Measurements from ENCODE around the gene DSCAM. TPM values are rescaled to one million over a fixed set of nuclear protein-coding genes. Genes with fewer than 3 reads are reported as not detected.

Gene DSCAM
- total RNA-seq, 2 experiments from 2014 or later = not detected

DNA sequence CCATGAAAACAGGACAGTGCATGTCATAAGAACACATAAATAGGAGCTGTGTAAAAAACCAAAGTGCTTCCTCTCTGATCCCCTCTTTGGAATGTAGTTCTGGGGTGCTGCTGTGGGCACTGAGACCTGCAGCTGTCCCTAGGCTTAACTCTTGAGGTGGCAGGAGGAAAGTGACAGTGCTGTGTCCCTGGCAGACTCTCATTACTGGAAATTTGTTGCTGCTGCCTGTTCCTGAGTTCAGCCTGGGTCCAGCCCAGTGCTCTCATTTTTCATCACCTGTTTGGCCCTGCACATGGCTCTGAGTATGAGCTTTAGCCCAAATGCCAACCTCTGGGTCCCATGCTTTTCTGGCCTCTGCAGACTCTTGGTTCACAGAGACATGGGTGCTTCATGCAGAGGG is 329.3 kb downstream of the DSCAM start:
- no peaks in the 10 kb centered on the region for H3K36me3 Mint-ChIP-seq (ENCODE audit: low read depth)
- no peak for ATAC-seq (ENCODE audit: poor library complexity)
- DNase-seq = no peak
- POLR2A ChIA-PET = no interaction called here
- no peaks in the 10 kb centered on the region for H3K4me1 Mint-ChIP-seq (ENCODE audit: low read depth)
- no peaks in the 10 kb centered on the region for H3K27me3 ChIP-seq (ENCODE audit: control insufficient read depth in 1 of 2, insufficient read depth in 2 of 2, low read length in 2 of 2)
- H3K27ac Mint-ChIP-seq = no peak overlapping the region
- H3K27ac ChIP-seq (ENCODE audit: low read depth in 1 of 2, low read length in 2 of 2) = no peak overlapping the region
- CTCF ChIA-PET = no interaction called here
- no peak overlapping the region for H3K4me3 ChIP-seq (ENCODE audit: low read length)
- TF ChIP-seq, protein P1, sequence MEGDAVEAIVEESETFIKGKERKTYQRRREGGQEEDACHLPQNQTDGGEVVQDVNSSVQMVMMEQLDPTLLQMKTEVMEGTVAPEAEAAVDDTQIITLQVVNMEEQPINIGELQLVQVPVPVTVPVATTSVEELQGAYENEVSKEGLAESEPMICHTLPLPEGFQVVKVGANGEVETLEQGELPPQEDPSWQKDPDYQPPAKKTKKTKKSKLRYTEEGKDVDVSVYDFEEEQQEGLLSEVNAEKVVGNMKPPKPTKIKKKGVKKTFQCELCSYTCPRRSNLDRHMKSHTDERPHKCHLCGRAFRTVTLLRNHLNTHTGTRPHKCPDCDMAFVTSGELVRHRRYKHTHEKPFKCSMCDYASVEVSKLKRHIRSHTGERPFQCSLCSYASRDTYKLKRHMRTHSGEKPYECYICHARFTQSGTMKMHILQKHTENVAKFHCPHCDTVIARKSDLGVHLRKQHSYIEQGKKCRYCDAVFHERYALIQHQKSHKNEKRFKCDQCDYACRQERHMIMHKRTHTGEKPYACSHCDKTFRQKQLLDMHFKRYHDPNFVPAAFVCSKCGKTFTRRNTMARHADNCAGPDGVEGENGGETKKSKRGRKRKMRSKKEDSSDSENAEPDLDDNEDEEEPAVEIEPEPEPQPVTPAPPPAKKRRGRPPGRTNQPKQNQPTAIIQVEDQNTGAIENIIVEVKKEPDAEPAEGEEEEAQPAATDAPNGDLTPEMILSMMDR (IDR thresholded peaks at IDR 0.05) = no peak
- H3K9me3 Mint-ChIP-seq = peaks cover 3% of the 10 kb centered on the region
- no peak overlapping the region for H3K4me3 Mint-ChIP-seq
- H3K36me3 ChIP-seq (ENCODE audit: insufficient read depth, low read length) = no peaks in the 10 kb centered on the region
- H3K9me3 ChIP-seq (ENCODE audit: control insufficient read depth in 1 of 2, insufficient read depth in 1 of 2, low read length in 2 of 2) = peaks cover 0 to 4% of the 10 kb centered on the region in 2 experiments
- intact Hi-C loops (cut with DNase I, micrococcal nuclease) = no loop called here
- no peaks in the 10 kb centered on the region for H3K27me3 Mint-ChIP-seq
- H3K4me1 ChIP-seq (ENCODE audit: insufficient read depth, low read length) = no peaks in the 10 kb centered on the region

DNA sequence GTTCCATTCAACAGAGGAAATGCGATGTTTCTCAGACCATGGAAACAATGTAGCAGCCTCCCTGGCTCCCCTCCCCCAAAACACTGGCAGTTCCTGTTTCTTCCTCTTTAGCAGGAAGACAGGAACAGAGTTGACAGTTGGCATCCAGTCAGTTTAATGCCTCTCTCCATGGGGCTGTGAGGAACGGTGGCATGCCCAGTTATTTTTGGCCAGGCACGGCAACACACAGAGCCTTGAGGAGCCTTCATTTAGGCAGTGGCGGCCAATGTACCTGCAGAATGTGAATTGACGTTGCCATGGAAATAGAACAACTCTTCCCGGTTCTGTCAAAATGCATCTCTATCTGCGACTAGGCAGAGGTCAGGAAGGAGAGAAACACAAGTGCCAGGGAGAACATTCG is 330.6 kb downstream of the DSCAM start:
- no peaks in the 10 kb centered on the region for H3K27me3 Mint-ChIP-seq
- no peaks in the 10 kb centered on the region for H3K4me1 ChIP-seq (ENCODE audit: insufficient read depth, low read length)
- no peaks in the 10 kb centered on the region for H3K36me3 Mint-ChIP-seq (ENCODE audit: low read depth)
- no peak overlapping the region for H3K4me3 Mint-ChIP-seq
- ATAC-seq (ENCODE audit: poor library complexity) (no peak), DNase-seq (no peak)
- H3K36me3 ChIP-seq (ENCODE audit: insufficient read depth, low read length) = no peaks in the 10 kb centered on the region
- H3K4me3 ChIP-seq (ENCODE audit: low read length) = no peak overlapping the region
- CTCF ChIA-PET = no interaction called here
- no peaks in the 10 kb centered on the region for H3K27me3 ChIP-seq (ENCODE audit: control insufficient read depth in 1 of 2, insufficient read depth in 2 of 2, low read length in 2 of 2)
- POLR2A ChIA-PET = no interaction called here
- TF ChIP-seq, protein P1 (IDR thresholded peaks at IDR 0.05) = no peak
- no peak overlapping the region for H3K27ac Mint-ChIP-seq
- H3K4me1 Mint-ChIP-seq (ENCODE audit: low read depth) = no peaks in the 10 kb centered on the region
- intact Hi-C loops (cut with DNase I, micrococcal nuclease) = no loop called here
- peaks cover 0 to 5% of the 10 kb centered on the region in 2 experiments for H3K9me3 ChIP-seq (ENCODE audit: control insufficient read depth in 1 of 2, insufficient read depth in 1 of 2, low read length in 2 of 2)
- no peak overlapping the region for H3K27ac ChIP-seq (ENCODE audit: low read depth in 1 of 2, low read length in 2 of 2)
- peaks cover 3% of the 10 kb centered on the region for H3K9me3 Mint-ChIP-seq

DNA sequence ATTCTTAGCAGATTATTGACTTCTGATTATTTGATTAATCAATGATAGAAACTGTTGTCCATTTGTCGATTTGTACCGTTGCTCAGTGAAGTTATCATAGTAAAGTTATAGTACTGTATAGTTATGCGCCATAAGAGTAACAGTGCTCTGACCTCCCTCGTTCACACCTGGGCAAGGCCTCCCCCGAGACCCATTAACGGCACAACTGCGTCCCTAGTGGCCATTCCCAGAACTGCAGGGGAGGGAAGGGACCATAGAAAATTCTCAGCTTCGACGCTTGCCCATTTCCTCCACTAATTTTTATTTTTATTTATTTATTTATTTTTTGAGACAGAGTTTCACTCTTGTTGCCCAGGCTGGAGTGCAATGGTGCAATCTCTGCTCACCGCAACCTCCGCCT is 334.4 kb downstream of the DSCAM start:
- Histone ChIP-seq H3K27ac (ENCODE audit: low read depth in 1 of 2, low read length in 2 of 2) (no peak overlapping the region), H3K4me3 (ENCODE audit: low read length) (no peak overlapping the region), H3K36me3 (ENCODE audit: insufficient read depth, low read length) (no peaks in the 10 kb centered on the region), H3K27me3 (ENCODE audit: control insufficient read depth in 1 of 2, insufficient read depth in 2 of 2, low read length in 2 of 2) (no peaks in the 10 kb centered on the region), H3K9me3 (ENCODE audit: control insufficient read depth in 1 of 2, insufficient read depth in 1 of 2, low read length in 2 of 2) (peaks cover 0 to 5% of the 10 kb centered on the region in 2 experiments), H3K4me1 (ENCODE audit: insufficient read depth, low read length) (no peaks in the 10 kb centered on the region)
- no peaks in the 10 kb centered on the region for H3K4me1 Mint-ChIP-seq (ENCODE audit: low read depth)
- no peaks in the 10 kb centered on the region for H3K27me3 Mint-ChIP-seq
- H3K4me3 Mint-ChIP-seq = no peak overlapping the region
- ChIA-PET CTCF (no interaction called here), POLR2A (no interaction called here)
- H3K36me3 Mint-ChIP-seq (ENCODE audit: low read depth) = no peaks in the 10 kb centered on the region
- DNase-seq (no peak), ATAC-seq (ENCODE audit: poor library complexity) (no peak)
- H3K27ac Mint-ChIP-seq = no peak overlapping the region
- H3K9me3 Mint-ChIP-seq = peaks cover 3% of the 10 kb centered on the region
- TF ChIP-seq, protein P1 (IDR thresholded peaks at IDR 0.05) = peak; percentile 12
- intact Hi-C loops (cut with DNase I, micrococcal nuclease) = no loop called here
